Esophagus muscularis mucosa (tissue), 4 donors: Measurements from ENCODE around the gene MACROH2A1. TPM values are rescaled to one million over a fixed set of nuclear protein-coding genes. Genes with fewer than 3 reads are reported as not detected.
A peak's percentile ranks its signal among the peaks of the same experiment; 100 is the strongest.

Source experiments
- DNase-seq: peaks from one replicate; pipeline ENCODE4 v3.0.0-alpha.2; 2017; ENCODE audit errors: extremely low spot score
- H3K27ac ChIP-seq, 4 donors: fragments of 200-600 bp; sonication (generic); replicated peaks in 1 of 4; 1 replicate in 3 of 4; 2 replicates in 1 of 4; pipeline ENCODE4 v1.5.1; 2016 to 2019; ENCODE audit warnings: mild to moderate bottlenecking in 1 of 4
- H3K27me3 ChIP-seq, 4 donors: fragments of 200-600 bp; sonication (generic); one replicate each; pipeline versions ENCODE4 v1.5.1 to v1.6.0; 2016 to 2019
- H3K36me3 ChIP-seq, 4 donors: fragments of 200-600 bp; sonication (generic); one replicate each; pipeline ENCODE4 v1.5.1; 2016 to 2019
- H3K4me1 ChIP-seq, 4 donors: fragments of 200-600 bp; sonication (generic); one replicate each; pipeline ENCODE4 v1.5.1; 2016 to 2019
- H3K4me3 ChIP-seq, 4 donors: fragments of 200-600 bp; sonication (generic); 1 replicate in 2 of 4; 2 replicates in 2 of 4; pipeline ENCODE4 v1.5.1; 2016 to 2019; ENCODE audit warnings: mild to moderate bottlenecking in 4 of 4, moderate library complexity in 1 of 4
- H3K9me3 ChIP-seq, 4 donors: fragments of 200-600 bp; sonication (generic); 1 replicate in 3 of 4; 2 replicates in 1 of 4; pipeline ENCODE4 v1.5.1; 2016 to 2019
- CTCF ChIP-seq, 3 experiments: fragments of 200-600 bp in 2 of 3; fragments of 450-650 bp in 1 of 3; sonication (generic) in 2 of 3; IDR thresholded peaks; one replicate each; pipeline ENCODE4 v1.5.1; 2017 to 2019; ENCODE audit warnings: antibody characterized with exemption in 3 of 3, mild to moderate bottlenecking in 2 of 3, moderate library complexity in 1 of 3
- EP300 ChIP-seq: sonication (generic); formaldehyde crosslinking; IDR thresholded peaks from one replicate; pipeline ENCODE4 v1.6.1; 2017; ENCODE audit warnings: antibody characterized with exemption
- POLR2A ChIP-seq: fragments of 450-650 bp; IDR thresholded peaks from one replicate; pipeline ENCODE4 v1.6.1; 2017; ENCODE audit warnings: antibody characterized with exemption, moderate library complexity, mild to moderate bottlenecking, low read depth
- POLR2AphosphoS5 ChIP-seq, 2 donors: sonication (generic); formaldehyde crosslinking; IDR thresholded peaks; one replicate each; pipeline ENCODE4 v1.6.1; 2017; ENCODE audit warnings: antibody characterized with exemption in 2 of 2
- WGBS: methylation state at CpG from one replicate; pipeline ENCODE4 v1.1.5; 2018; 5-methylcytosine and 5-hydroxymethylcytosine counted together
- intact Hi-C: fragments of 100-400 bp; cut with DNase I; formaldehyde crosslinking; loops from one replicate; pipeline ENCODE4 v1.15.1; 2023
- total RNA-seq, 4 donors: library from RNA; depleted of rRNA; stranded (reverse); fragments of >200 nt; gene quantifications; one replicate each; pipeline versions ENCODE4 v1.1.0 to v1.2.1, GENCODE V29; 2016

MACROH2A1 gene
- total RNA-seq, 4 donors from 2014 or later, result 144 to 152 (median 149) TPM

- WGBS, result 80% methylated on average over 2 of the region's 2 CpGs
- peak; percentile 72 for DNase-seq
- intact Hi-C loops, result no loop called here
- H3K36me3 ChIP-seq, result peaks cover 0 to 35% (median 18%) of the 10 kb centered on the region in 4 donors
- peaks cover 78 to 83% (median 79%) of the 10 kb centered on the region in 4 donors for H3K4me1 ChIP-seq
- no peak overlapping the region for H3K4me3 ChIP-seq
- no peaks in the 10 kb centered on the region for H3K27me3 ChIP-seq
- no peak for TF ChIP-seq POLR2AphosphoS5 (IDR thresholded peaks at IDR 0.05)
- no peak for TF ChIP-seq POLR2A
- no peak for TF ChIP-seq CTCF (IDR thresholded peaks at IDR 0.05)
- no peak for TF ChIP-seq EP300
- no peaks in the 10 kb centered on the region for H3K9me3 ChIP-seq
- H3K27ac ChIP-seq, result peak overlapping the region in 1 of 4 donors; percentile 40
These were observed 6.8 kb downstream of the MACROH2A1 start for GRCh38 chr5:135392256-135392655.

- Histone ChIP-seq H3K36me3 (peaks cover 0 to 38% (median 18%) of the 10 kb centered on the region in 4 donors), H3K9me3 (no peaks in the 10 kb centered on the region), H3K4me3 (no peak overlapping the region), H3K27ac (peak overlapping the region in 1 of 4 donors; percentile 0), H3K27me3 (no peaks in the 10 kb centered on the region), H3K4me1 (peaks cover 78 to 83% (median 79%) of the 10 kb centered on the region in 4 donors)
- DNase-seq, result peak; percentile 91
- WGBS, result 70% methylated on average over 2 of the region's 2 CpGs
- intact Hi-C loops, result no loop called here
- no peak for TF ChIP-seq CTCF (IDR thresholded peaks at IDR 0.05)
- no peak for TF ChIP-seq EP300
- no peak for TF ChIP-seq POLR2A
- TF ChIP-seq POLR2AphosphoS5 (IDR thresholded peaks at IDR 0.05), result peak in 1 of 2 donors; percentile 22
These were observed 7.2 kb downstream of the MACROH2A1 start for GRCh38 chr5:135391869-135392255.

GRCh38 chr5:135391116-135391868 is 7.7 kb downstream of the MACROH2A1 start:
- H3K9me3 ChIP-seq, result no peaks in the 10 kb centered on the region
- no peak overlapping the region for H3K4me3 ChIP-seq
- peak overlapping the region; percentile 0 to 34 (median 5) for H3K27ac ChIP-seq
- intact Hi-C loops, result no loop called here
- peak; percentile 78 for DNase-seq
- H3K4me1 ChIP-seq, result peaks cover 78 to 83% (median 79%) of the 10 kb centered on the region in 4 donors
- H3K27me3 ChIP-seq, result no peaks in the 10 kb centered on the region
- peaks cover 2 to 43% (median 19%) of the 10 kb centered on the region in 4 donors for H3K36me3 ChIP-seq
- 72% methylated on average over 5 of the region's 6 CpGs for WGBS
- TF ChIP-seq EP300, result no peak
- no peak for TF ChIP-seq CTCF (IDR thresholded peaks at IDR 0.05)
- no peak for TF ChIP-seq POLR2A
- no peak for TF ChIP-seq POLR2AphosphoS5 (IDR thresholded peaks at IDR 0.05)

- Histone ChIP-seq H3K27ac (no peak overlapping the region), H3K27me3 (no peaks in the 10 kb centered on the region), H3K9me3 (no peaks in the 10 kb centered on the region), H3K4me1 (peaks cover 70 to 83% (median 77%) of the 10 kb centered on the region in 4 donors), H3K4me3 (no peak overlapping the region), H3K36me3 (peaks cover 15 to 67% (median 41%) of the 10 kb centered on the region in 4 donors)
- intact Hi-C loops, result no loop called here
- peak; percentile 82 for DNase-seq
- TF ChIP-seq EP300, result no peak
- TF ChIP-seq POLR2AphosphoS5 (IDR thresholded peaks at IDR 0.05), result no peak
- no peak for TF ChIP-seq CTCF (IDR thresholded peaks at IDR 0.05)
- no peak for TF ChIP-seq POLR2A
- WGBS, result 96% methylated on average over 13 of the region's 16 CpGs
These were observed 10.1 kb downstream of the MACROH2A1 start for GRCh38 chr5:135388860-135389435.
